Astrocyte of the spinal cord (primary cell): ENCODE results near the gene BTBD9.

ENCODE experiments used
- DNase-seq: peaks from one replicate; pipeline ENCODE4 v3.0.0; 2011; ENCODE audit warnings: low read depth, low spot score
- H3K4me3 ChIP-seq: 2 replicates; pipeline ENCODE4 v1.5.1; 2011; ENCODE audit warnings: low read depth, mild to moderate bottlenecking, low read length, moderate library complexity
- CTCF ChIP-seq: IDR thresholded peaks from 2 replicates; pipeline ENCODE4 v1.5.1; 2012; ENCODE audit warnings: low read depth, mild to moderate bottlenecking, low read length, inconsistent platforms
- in situ Hi-C: cut with HindIII; loops from 2 replicates; pipeline ENCODE4 v1.10.0; 2017; ENCODE audit warnings: low sequenced_read_pairs

The BTBD9 gene

GRCh38 chr6:38316099-38316868 lies 323.4 kb downstream of the BTBD9 start:
- in situ Hi-C loops = no loop called here
- H3K4me3 ChIP-seq = no peak overlapping the region
- no peak for TF ChIP-seq CTCF
- DNase-seq = no peak

- DNase-seq = no peak
- no peak for TF ChIP-seq CTCF
- in situ Hi-C loops = no loop called here
- H3K4me3 ChIP-seq = no peak overlapping the region
Measured at GRCh38 chr6:38311201-38311600, 328.5 kb downstream of the BTBD9 start.

GRCh38 chr6:38310061-38310460 lies 329.7 kb downstream of the BTBD9 start:
- DNase-seq = no peak
- no peak for TF ChIP-seq CTCF
- H3K4me3 ChIP-seq = no peak overlapping the region
- in situ Hi-C loops = no loop called here

GRCh38 chr6:38307740-38308139 lies 332.0 kb downstream of the BTBD9 start:
- H3K4me3 ChIP-seq = no peak overlapping the region
- DNase-seq = no peak
- no peak for TF ChIP-seq CTCF
- in situ Hi-C loops = no loop called here

- TF ChIP-seq CTCF = no peak
- no peak for DNase-seq
- in situ Hi-C loops = no loop called here
- no peak overlapping the region for H3K4me3 ChIP-seq
Measured at GRCh38 chr6:38306931-38307330, 332.8 kb downstream of the BTBD9 start.

GRCh38 chr6:38305995-38306681 lies 333.6 kb downstream of the BTBD9 start:
- H3K4me3 ChIP-seq = no peak overlapping the region
- in situ Hi-C loops = no loop called here
- DNase-seq = no peak
- TF ChIP-seq CTCF = no peak
